H1 (cell line): ENCODE measurements around the gene DHX38. TPM values are rescaled to one million over a fixed set of nuclear protein-coding genes. Genes with fewer than 3 reads are reported as not detected.

ENCODE experiments used
- CTCF ChIA-PET: fragments of 300-600 bp; sonication (Branson Sonifier 250); formaldehyde crosslinking; loops from one replicate; lab custom pipeline; 2021; ENCODE audit not compliant: partially characterized antibody; lab: Charles Lee
- POLR2A ChIA-PET: fragments of 300-600 bp; sonication (Branson Sonifier 250); formaldehyde crosslinking; loops from one replicate; lab custom pipeline; 2021; ENCODE audit warnings: inconsistent platforms; ENCODE audit not compliant: partially characterized antibody; lab: Charles Lee
- DNase-seq, 2 experiments: peaks; one replicate each; pipeline versions ENCODE4 v3.0.0 to v3.0.0-alpha.2; 2010 to 2022; ENCODE audit warnings: low spot score in 2 of 2, low read depth in 1 of 2, mixed read lengths in 1 of 2
- FAIRE-seq: peaks from 2 replicates; lab custom pipeline; 2011; peaks lifted over from hg19 to GRCh38; lab: Jason Lieb, UNC
- H2AFZ ChIP-seq: 2 replicates; pipeline ENCODE4 v1.8.1; 2012; ENCODE audit warnings: low read length, inconsistent platforms
- H2AK5ac ChIP-seq: 2 replicates; pipeline ENCODE4 v1.6.1; 2013; ENCODE audit warnings: low read depth, low read length
- H2BK120ac ChIP-seq: replicated peaks from 2 replicates; pipeline ENCODE3; 2013; ENCODE audit warnings: low read depth, low read length, inconsistent platforms
- H2BK12ac ChIP-seq: 2 replicates; pipeline ENCODE4 v1.6.1; 2013; ENCODE audit warnings: low read depth, low read length
- H2BK15ac ChIP-seq: 2 replicates; pipeline ENCODE4 v1.6.1; 2013; ENCODE audit warnings: low read length
- H2BK20ac ChIP-seq: 2 replicates; pipeline ENCODE4 v1.6.1; 2013; ENCODE audit warnings: low read length
- H2BK5ac ChIP-seq: 2 replicates; pipeline ENCODE4 v1.6.1; 2013; ENCODE audit warnings: low read depth, low read length
- H3K14ac ChIP-seq: 2 replicates; pipeline ENCODE4 v1.6.1; 2013; ENCODE audit warnings: inconsistent platforms; ENCODE audit not compliant: insufficient read length
- H3K18ac ChIP-seq: 2 replicates; pipeline ENCODE4 v1.6.1; 2013; ENCODE audit warnings: low read length; ENCODE audit errors: extremely low read depth
- H3K23ac ChIP-seq: 2 replicates; pipeline ENCODE4 v1.6.1; 2013; ENCODE audit warnings: inconsistent platforms; ENCODE audit not compliant: insufficient read length
- H3K23me2 ChIP-seq: 2 replicates; pipeline ENCODE4 v1.6.1; 2013; ENCODE audit warnings: low read depth, low read length
- H3K27ac ChIP-seq: 2 replicates; pipeline ENCODE4 v1.6.1; 2011; ENCODE audit warnings: low read depth, low read length, inconsistent platforms
- H3K27me3 ChIP-seq, 4 experiments: replicated peaks in 1 of 4; 1 replicate in 1 of 4; 2 replicates in 3 of 4; pipeline versions ENCODE4 v1.6.1 to v1.8.1; 2011 to 2013; ENCODE audit warnings: low read length in 3 of 4, mild to moderate bottlenecking in 3 of 4, inconsistent platforms in 2 of 4, mixed read lengths in 2 of 4, moderate library complexity in 1 of 4; ENCODE audit not compliant: control insufficient read depth in 3 of 4, insufficient read depth in 3 of 4; ENCODE audit errors: extremely low read depth in 1 of 4
- H3K36me3 ChIP-seq, 4 experiments: 2 replicates each; pipeline versions ENCODE4 v1.6.1 to v1.8.1; 2011 to 2013; ENCODE audit warnings: mild to moderate bottlenecking in 4 of 4, low read length in 3 of 4, moderate library complexity in 2 of 4, control low read depth in 1 of 4, inconsistent platforms in 1 of 4; ENCODE audit not compliant: insufficient read depth in 4 of 4, control insufficient read depth in 2 of 4
- H3K4ac ChIP-seq: replicated peaks from 2 replicates; pipeline ENCODE3; 2013; ENCODE audit warnings: low read length, low read depth, mixed read lengths, inconsistent platforms; ENCODE audit not compliant: insufficient read length
- H3K4me1 ChIP-seq, 4 experiments: replicated peaks in 1 of 4; 1 replicate in 1 of 4; 2 replicates in 3 of 4; pipeline versions ENCODE4 v1.6.1 to v1.8.1; 2011 to 2013; ENCODE audit warnings: low read length in 3 of 4, inconsistent platforms in 2 of 4, mixed read lengths in 1 of 4; ENCODE audit not compliant: insufficient read depth in 4 of 4, control insufficient read depth in 3 of 4
- H3K4me2 ChIP-seq, 2 experiments: 2 replicates each; pipeline versions ENCODE4 v1.6.1 to v1.8.1; 2011 to 2013; ENCODE audit warnings: low read depth in 2 of 2, low read length in 2 of 2, control low read depth in 1 of 2, inconsistent platforms in 1 of 2, mild to moderate bottlenecking in 1 of 2; ENCODE audit not compliant: insufficient read depth in 1 of 2
- H3K4me3 ChIP-seq, 4 experiments: fragments of 200-600, 300-600 bp in 1 of 4; sonication (generic), shearing (Covaris generic), sonication (Bioruptor Twin) in 1 of 4; 2 replicates each; pipeline versions ENCODE4 v1.5.1 to v1.8.1; 2011 to 2016; ENCODE audit warnings: low read length in 4 of 4, low read depth in 3 of 4, control low read depth in 2 of 4, inconsistent platforms in 2 of 4, mild to moderate bottlenecking in 2 of 4, mixed read lengths in 1 of 4, moderate library complexity in 1 of 4; ENCODE audit not compliant: insufficient read depth in 2 of 4; ENCODE audit errors: extremely low read depth in 1 of 4
- H3K56ac ChIP-seq: replicated peaks from 2 replicates; pipeline ENCODE3; 2013; ENCODE audit warnings: low read depth, mild to moderate bottlenecking, mixed read lengths, low read length, inconsistent platforms; ENCODE audit not compliant: insufficient read length
- H3K79me1 ChIP-seq: 2 replicates; pipeline ENCODE4 v1.6.1; 2013; ENCODE audit warnings: low read depth, low read length, control low read depth
- H3K79me2 ChIP-seq, 2 experiments: 2 replicates each; pipeline versions ENCODE4 v1.6.1 to v1.8.1; 2012 to 2013; ENCODE audit warnings: low read length in 2 of 2, mild to moderate bottlenecking in 2 of 2, inconsistent platforms in 1 of 2; ENCODE audit not compliant: insufficient read depth in 2 of 2, control insufficient read depth in 1 of 2
- H3K9ac ChIP-seq, 4 experiments: replicated peaks in 1 of 4; 1 replicate in 1 of 4; 2 replicates in 3 of 4; pipeline versions ENCODE4 v1.6.1 to v1.8.1; 2011 to 2013; ENCODE audit warnings: low read depth in 3 of 4, low read length in 3 of 4, control low read depth in 2 of 4, mild to moderate bottlenecking in 2 of 4, moderate library complexity in 2 of 4, inconsistent platforms in 1 of 4; ENCODE audit errors: extremely low read depth in 1 of 4
- H3K9me3 ChIP-seq, 2 experiments: 2 replicates each; pipeline versions ENCODE4 v1.6.1 to v1.8.1; 2012 to 2013; ENCODE audit warnings: mild to moderate bottlenecking in 2 of 2, moderate library complexity in 2 of 2, control low read depth in 1 of 2, inconsistent platforms in 1 of 2, low read depth in 1 of 2, low read length in 1 of 2, mixed read lengths in 1 of 2; ENCODE audit not compliant: insufficient read depth in 2 of 2
- H4K20me1 ChIP-seq, 2 experiments: replicated peaks in 1 of 2; 2 replicates each; pipeline versions ENCODE3 to v1.8.1; 2011 to 2013; ENCODE audit warnings: inconsistent platforms in 2 of 2, low read length in 2 of 2, mild to moderate bottlenecking in 1 of 2; ENCODE audit not compliant: insufficient read depth in 2 of 2, control insufficient read depth in 1 of 2
- H4K5ac ChIP-seq: 2 replicates; pipeline ENCODE4 v1.6.1; 2013; ENCODE audit warnings: low read length, low read depth, mixed read lengths, inconsistent platforms; ENCODE audit not compliant: insufficient read length
- H4K8ac ChIP-seq: 2 replicates; pipeline ENCODE4 v1.8.0; 2013; ENCODE audit warnings: mild to moderate bottlenecking, moderate library complexity, low read length, inconsistent platforms; ENCODE audit not compliant: insufficient read depth; ENCODE audit errors: extremely low read depth
- H4K91ac ChIP-seq: replicated peaks from 2 replicates; pipeline ENCODE3; 2013; ENCODE audit warnings: low read length, mixed read lengths, inconsistent platforms; ENCODE audit not compliant: insufficient read length
- BRCA1 ChIP-seq: IDR thresholded peaks from 2 replicates; pipeline ENCODE4 v1.6.1; 2012; ENCODE audit warnings: low read depth, low read length, improper control_type of control experiment
- EGR1 ChIP-seq: IDR thresholded peaks from 2 replicates; pipeline ENCODE4 v1.6.1; 2011; ENCODE audit warnings: low read depth, low read length, borderline replicate concordance
- POLR2A ChIP-seq, 2 experiments: IDR thresholded peaks; 1 replicate in 1 of 2; 2 replicates in 1 of 2; pipeline ENCODE4 v1.6.1; 2011; ENCODE audit warnings: low read depth in 2 of 2, low read length in 2 of 2, mild to moderate bottlenecking in 2 of 2; ENCODE audit errors: control extremely low read depth in 1 of 2
- RAD21 ChIP-seq, 2 experiments: IDR thresholded peaks in 1 of 2; conservative IDR thresholded peaks in 1 of 2; 2 replicates each; pipeline ENCODE4 v1.6.1; 2011; ENCODE audit warnings: low read depth in 2 of 2, low read length in 2 of 2, improper control_type of control experiment in 1 of 2, inconsistent platforms in 1 of 2, mild to moderate bottlenecking in 1 of 2, moderate library complexity in 1 of 2
- SIN3A ChIP-seq, 2 experiments: IDR thresholded peaks in 1 of 2; conservative IDR thresholded peaks in 1 of 2; 2 replicates each; pipeline ENCODE4 v1.6.1; 2011 to 2012; ENCODE audit warnings: low read length in 2 of 2, improper control_type of control experiment in 1 of 2, low read depth in 1 of 2, mild to moderate bottlenecking in 1 of 2
- SP1 ChIP-seq: IDR thresholded peaks from 2 replicates; pipeline ENCODE4 v1.6.1; 2011; ENCODE audit warnings: low read depth, low read length
- SP4 ChIP-seq: IDR thresholded peaks from 2 replicates; pipeline ENCODE4 v1.6.1; 2012; ENCODE audit warnings: low read length, inconsistent platforms
- WGBS, 2 experiments: shearing (Covaris generic) in 1 of 2; methylation state at CpG; one replicate each; pipeline versions ENCODE4 v1.1.6 to v1.1.7; 2013 to 2015; ENCODE audit warnings: low lambda C conversion rate in 2 of 2, mixed read lengths in 2 of 2, inconsistent platforms in 1 of 2, low coverage in 1 of 2, missing lambda C conversion rate in 1 of 2; ENCODE audit not compliant: insufficient replicate concordance in 2 of 2, insufficient coverage in 1 of 2, insufficient read length in 1 of 2; ENCODE audit errors: extremely low coverage in 1 of 2, missing lambda C conversion rate in 1 of 2; 5-methylcytosine and 5-hydroxymethylcytosine counted together
- polyA plus RNA-seq, 7 experiments: library from polyadenylated mRNA; depleted of rRNA in 3 of 7; stranded (reverse) in 5 of 7; unstranded in 2 of 7; fragments of >200 nt in 5 of 7; fragments of 200-250 nt in 2 of 7; gene quantifications; 1 replicate in 5 of 7; 2 replicates in 1 of 7; 4 replicates in 1 of 7; pipeline versions ENCODE4 v1.2.1 to v1.2.3, GENCODE V29; 2011 to 2013; ENCODE audit warnings: missing spikeins in 2 of 7, mixed read lengths in 2 of 7
- total RNA-seq: library from RNA; stranded (reverse); fragmentation: NEBNext Ultra II Directional; extraction: Animal tissue kit (Norgen Biotek cat#: 25700); gene quantifications from 2 replicates; pipeline ENCODE4 v1.2.1, GENCODE V29; 2021
- TF ChIP-seq, protein P1 (sequence below), 3 experiments: IDR thresholded peaks; 1 replicate in 2 of 3; 2 replicates in 1 of 3; pipeline versions ENCODE4 v1.5.1 to v1.6.1; 2011; ENCODE audit warnings: low read length in 3 of 3, mild to moderate bottlenecking in 3 of 3, inconsistent platforms in 2 of 3, low read depth in 1 of 3, moderate library complexity in 1 of 3; ENCODE audit not compliant: insufficient read depth in 1 of 3; ENCODE audit errors: control extremely low read depth in 1 of 3
- TF ChIP-seq, protein P2 (sequence below): IDR thresholded peaks from 2 replicates; pipeline ENCODE4 v1.6.1; 2012; ENCODE audit warnings: low read length, inconsistent platforms

The DHX38 gene
- total and polyA plus RNA-seq, 2 of the 8 experiments (the other 6 are each of a cell fraction or from before 2014, with no cell fraction given), result 27.3 to 53.5 TPM

GRCh38 chr16:72091217-72091616 lies 2.4 kb upstream of the DHX38 start:
- H4K91ac ChIP-seq, result no peak overlapping the region
- peaks cover 0 to 24% (median 12%) of the 10 kb centered on the region in 4 experiments; a peak in 5 of 8 replicates for H3K36me3 ChIP-seq
- DNase-seq, result no peak
- H3K56ac ChIP-seq, result no peak overlapping the region
- H2BK20ac ChIP-seq, result no peak overlapping the region
- no peaks in the 10 kb centered on the region for H3K9me3 ChIP-seq
- 94% methylated on average over 3 of the region's 3 CpGs; no CpG with 5 or more reads in 1 of the 2 experiments for WGBS, 2 experiments
- H3K4me1 ChIP-seq, result peaks cover 0 to 6% (median under 1%) of the 10 kb centered on the region in 4 experiments; a peak in 2 of 7 replicates
- no peak overlapping the region for H2BK12ac ChIP-seq
- H3K27ac ChIP-seq, result no peak overlapping the region
- H4K20me1 ChIP-seq, result peaks cover 0 to 5% of the 10 kb centered on the region in 2 experiments
- H2AFZ ChIP-seq, result no peak overlapping the region
- H3K4me3 ChIP-seq, result no peak overlapping the region
- no peak for FAIRE-seq
- peaks cover 6% of the 10 kb centered on the region for H3K79me1 ChIP-seq
- no peak overlapping the region for H4K8ac ChIP-seq
- no peak overlapping the region for H3K9ac ChIP-seq
- CTCF ChIA-PET, result interaction anchor here (1.0 to 2.0 kb wide), 4 partner anchors 23 to 59 kb away, joined by 3 to 9 read pairs (median 4); no protein-coding TSS in a partner anchor
- POLR2A ChIA-PET, result interaction anchor here (4.0 kb wide), 1 partner anchor 12 kb away, joined by 21 read pairs; no protein-coding TSS in a partner anchor
- no peak overlapping the region for H3K23ac ChIP-seq
- no peak overlapping the region for H3K14ac ChIP-seq
- no peak overlapping the region for H3K4ac ChIP-seq
- H2BK120ac ChIP-seq, result no peak overlapping the region
- no peak overlapping the region for H3K18ac ChIP-seq
- no peak overlapping the region for H4K5ac ChIP-seq
- no peaks in the 10 kb centered on the region for H3K27me3 ChIP-seq
- peaks cover 8% of the 10 kb centered on the region; the same call in 1 of the 2 replicates for H3K23me2 ChIP-seq
- no peak overlapping the region for H2BK5ac ChIP-seq
- H3K79me2 ChIP-seq, result peaks cover 4 to 42% of the 10 kb centered on the region in 2 experiments
- H2BK15ac ChIP-seq, result no peak overlapping the region
- H3K4me2 ChIP-seq, result no peak overlapping the region
- H2AK5ac ChIP-seq, result no peak overlapping the region
- TF ChIP-seq SP1 (no peak), BRCA1 (no peak), POLR2A (IDR thresholded peaks at IDR 0.05; ENCODE audit: control extremely low read depth in 1 of 2, low read depth in 2 of 2, low read length in 2 of 2) (no peak), EGR1 (no peak), RAD21 (IDR thresholded peaks at IDR 0.05 in 1 of 2, conservative IDR thresholded peaks at IDR 0.05 in 1 of 2; ENCODE audit: low read depth in 2 of 2, low read length in 2 of 2) (no peak), SP4 (no peak), SIN3A (conservative IDR thresholded peaks at IDR 0.05 in 1 of 2, IDR thresholded peaks at IDR 0.05 in 1 of 2; ENCODE audit: low read depth in 1 of 2, low read length in 2 of 2) (no peak)
- TF ChIP-seq, protein P1, sequence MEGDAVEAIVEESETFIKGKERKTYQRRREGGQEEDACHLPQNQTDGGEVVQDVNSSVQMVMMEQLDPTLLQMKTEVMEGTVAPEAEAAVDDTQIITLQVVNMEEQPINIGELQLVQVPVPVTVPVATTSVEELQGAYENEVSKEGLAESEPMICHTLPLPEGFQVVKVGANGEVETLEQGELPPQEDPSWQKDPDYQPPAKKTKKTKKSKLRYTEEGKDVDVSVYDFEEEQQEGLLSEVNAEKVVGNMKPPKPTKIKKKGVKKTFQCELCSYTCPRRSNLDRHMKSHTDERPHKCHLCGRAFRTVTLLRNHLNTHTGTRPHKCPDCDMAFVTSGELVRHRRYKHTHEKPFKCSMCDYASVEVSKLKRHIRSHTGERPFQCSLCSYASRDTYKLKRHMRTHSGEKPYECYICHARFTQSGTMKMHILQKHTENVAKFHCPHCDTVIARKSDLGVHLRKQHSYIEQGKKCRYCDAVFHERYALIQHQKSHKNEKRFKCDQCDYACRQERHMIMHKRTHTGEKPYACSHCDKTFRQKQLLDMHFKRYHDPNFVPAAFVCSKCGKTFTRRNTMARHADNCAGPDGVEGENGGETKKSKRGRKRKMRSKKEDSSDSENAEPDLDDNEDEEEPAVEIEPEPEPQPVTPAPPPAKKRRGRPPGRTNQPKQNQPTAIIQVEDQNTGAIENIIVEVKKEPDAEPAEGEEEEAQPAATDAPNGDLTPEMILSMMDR (IDR thresholded peaks at IDR 0.05; ENCODE audit: control extremely low read depth in 1 of 3, insufficient read depth in 1 of 3, low read depth in 1 of 3, low read length in 3 of 3), result no peak
- TF ChIP-seq, protein P2, sequence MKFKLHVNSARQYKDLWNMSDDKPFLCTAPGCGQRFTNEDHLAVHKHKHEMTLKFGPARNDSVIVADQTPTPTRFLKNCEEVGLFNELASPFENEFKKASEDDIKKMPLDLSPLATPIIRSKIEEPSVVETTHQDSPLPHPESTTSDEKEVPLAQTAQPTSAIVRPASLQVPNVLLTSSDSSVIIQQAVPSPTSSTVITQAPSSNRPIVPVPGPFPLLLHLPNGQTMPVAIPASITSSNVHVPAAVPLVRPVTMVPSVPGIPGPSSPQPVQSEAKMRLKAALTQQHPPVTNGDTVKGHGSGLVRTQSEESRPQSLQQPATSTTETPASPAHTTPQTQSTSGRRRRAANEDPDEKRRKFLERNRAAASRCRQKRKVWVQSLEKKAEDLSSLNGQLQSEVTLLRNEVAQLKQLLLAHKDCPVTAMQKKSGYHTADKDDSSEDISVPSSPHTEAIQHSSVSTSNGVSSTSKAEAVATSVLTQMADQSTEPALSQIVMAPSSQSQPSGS, result no peak
